GM12865 (cell line): ENCODE data around the gene OGFOD1.

Source experiments
- DNase-seq: peaks from one replicate; pipeline ENCODE4 v3.0.0; 2010; ENCODE audit warnings: low read depth
- H3K4me3 ChIP-seq: 2 replicates; pipeline ENCODE4 v1.5.1; 2011; ENCODE audit warnings: mild to moderate bottlenecking, low read depth, low read length, control low read depth
- CTCF ChIP-seq: IDR thresholded peaks from 2 replicates; pipeline ENCODE4 v1.5.1; 2011; ENCODE audit warnings: low read length, control low read depth, low read depth, inconsistent platforms; ENCODE audit not compliant: insufficient read depth; ENCODE audit errors: missing control alignments

The OGFOD1 gene

GRCh38 chr16:56450986-56451752 is at the start of gene OGFOD1, which contains the start of gene NUDT21:
OGFOD1 (plus strand) TSS chr16:56451554; CDS start chr16:56451613, 59 bp downstream.
NUDT21 (minus strand) TSS chr16:56451332; CDS start chr16:56451202, 130 bp downstream.
- peak within 1 kb of the TSS; percentile 99 for H3K4me3 ChIP-seq
- TF ChIP-seq CTCF, result no peak
- DNase-seq, result peak; percentile 97

GRCh38 chr16:56405977-56406672 is 45.2 kb upstream of the OGFOD1 start:
- no peak for TF ChIP-seq CTCF
- no peak overlapping the region for H3K4me3 ChIP-seq
- DNase-seq, result no peak

- TF ChIP-seq CTCF, result no peak
- no peak for DNase-seq
- no peak overlapping the region for H3K4me3 ChIP-seq
Observed at GRCh38 chr16:56408379-56409098, 42.8 kb upstream of the OGFOD1 start.

- no peak for DNase-seq
- H3K4me3 ChIP-seq, result no peak overlapping the region
- TF ChIP-seq CTCF, result no peak
Observed at GRCh38 chr16:56409195-56409594, 42.2 kb upstream of the OGFOD1 start.

- DNase-seq, result no peak
- no peak for TF ChIP-seq CTCF
- H3K4me3 ChIP-seq, result no peak overlapping the region
Observed at GRCh38 chr16:56411123-56411522, 40.2 kb upstream of the OGFOD1 start.

GRCh38 chr16:56411624-56412023 is 39.7 kb upstream of the OGFOD1 start:
- no peak for TF ChIP-seq CTCF
- H3K4me3 ChIP-seq, result no peak overlapping the region
- no peak for DNase-seq
